H7 (cell line): ENCODE data around the gene ITIH2. TPM values are rescaled to one million over a fixed set of nuclear protein-coding genes. Genes with fewer than 3 reads are reported as not detected.
"Not testable (repeated sequence)": the region's sequence is repeated elsewhere in the genome, so short reads cannot be mapped to it uniquely, and the experiment has no call there.

Experiments used
- DNase-seq: peaks from one replicate; pipeline ENCODE4 v3.0.0; 2012
- H3K27me3 ChIP-seq: 2 replicates; pipeline ENCODE4 v1.6.0; 2011; ENCODE audit warnings: mild to moderate bottlenecking, low read length; ENCODE audit not compliant: control insufficient read depth, insufficient read depth
- H3K36me3 ChIP-seq: replicated peaks from 2 replicates; pipeline ENCODE4 v1.5.1; 2011; ENCODE audit warnings: low read length; ENCODE audit not compliant: control insufficient read depth, insufficient read depth
- H3K4me3 ChIP-seq: 2 replicates; pipeline ENCODE4 v1.5.1; 2011; ENCODE audit warnings: low read depth, mild to moderate bottlenecking, control low read depth, low read length, moderate library complexity; ENCODE audit not compliant: insufficient read depth
- total RNA-seq: library from RNA; depleted of rRNA; stranded (reverse); fragments of >200 nt; shearing (Covaris generic); gene quantifications from 2 replicates; pipeline ENCODE4 v1.2.3, GENCODE V29; 2014; rRNA removed

The ITIH2 gene
- not detected in 2 replicates for total RNA-seq

DNA sequence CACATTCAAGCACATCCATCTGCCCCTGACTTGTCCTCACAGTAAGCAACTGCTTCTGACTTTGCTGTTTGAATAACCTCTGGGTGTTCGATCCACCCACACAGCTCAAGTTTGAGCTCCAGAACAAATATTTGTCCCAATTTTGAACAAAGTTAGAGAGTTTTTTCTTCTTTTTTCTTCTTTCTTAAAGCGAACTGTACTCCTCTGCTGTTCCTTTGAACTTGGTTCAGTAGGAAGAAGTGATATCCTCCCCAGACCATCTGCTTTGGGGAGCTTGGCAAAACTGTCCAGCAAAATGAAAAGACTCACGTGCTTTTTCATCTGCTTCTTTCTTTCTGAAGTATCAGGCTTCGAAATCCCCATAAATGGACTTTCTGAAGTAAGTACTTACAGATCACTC, at the start of gene ITIH2:
Gene ITIH2 (plus strand): TSS at position 177 of the 400 bp plus-strand sequence. CDS start 119 bp downstream, at position 296.
- Histone ChIP-seq H3K36me3 (no peaks in the 10 kb centered on the region), H3K27me3 (no peaks in the 10 kb centered on the region), H3K4me3 (no peak within 1 kb of the TSS)
- no peak for DNase-seq

- not testable (repeated sequence) for H3K36me3 ChIP-seq, DNase-seq, H3K27me3 ChIP-seq, H3K4me3 ChIP-seq
These were observed 46.0 kb upstream of the ITIH2 start for GRCh38 chr10:7657079-7657478.

DNA sequence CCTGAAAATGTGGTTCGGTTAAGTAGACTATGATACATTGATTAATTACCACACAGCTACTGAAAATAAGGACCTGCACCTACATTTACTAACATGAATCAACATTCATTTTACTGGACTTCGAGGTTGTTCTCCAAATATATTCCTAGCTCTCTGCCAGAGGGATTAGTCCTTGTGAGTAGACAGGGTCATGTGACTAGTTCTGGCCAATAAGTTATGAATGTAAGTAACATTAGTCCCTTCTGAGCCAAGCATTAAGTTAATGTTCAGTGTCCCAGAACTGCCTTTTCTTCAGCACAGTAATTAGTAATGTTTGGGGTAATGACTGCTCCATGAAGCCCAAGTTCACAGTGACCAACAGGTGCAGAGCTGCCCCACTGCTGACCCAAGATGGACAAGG, 45.6 kb upstream of the ITIH2 start:
- H3K36me3 ChIP-seq, result no peaks in the 10 kb centered on the region
- no peak for DNase-seq
- H3K4me3 ChIP-seq, result no peak overlapping the region
- H3K27me3 ChIP-seq, result no peaks in the 10 kb centered on the region

GRCh38 chr10:7659560-7659959, 43.6 kb upstream of the ITIH2 start:
- Histone ChIP-seq H3K4me3 (no peak overlapping the region), H3K27me3 (peaks cover 3% of the 10 kb centered on the region; the same call in 1 of the 2 replicates), H3K36me3 (no peaks in the 10 kb centered on the region)
- DNase-seq, result no peak

DNA sequence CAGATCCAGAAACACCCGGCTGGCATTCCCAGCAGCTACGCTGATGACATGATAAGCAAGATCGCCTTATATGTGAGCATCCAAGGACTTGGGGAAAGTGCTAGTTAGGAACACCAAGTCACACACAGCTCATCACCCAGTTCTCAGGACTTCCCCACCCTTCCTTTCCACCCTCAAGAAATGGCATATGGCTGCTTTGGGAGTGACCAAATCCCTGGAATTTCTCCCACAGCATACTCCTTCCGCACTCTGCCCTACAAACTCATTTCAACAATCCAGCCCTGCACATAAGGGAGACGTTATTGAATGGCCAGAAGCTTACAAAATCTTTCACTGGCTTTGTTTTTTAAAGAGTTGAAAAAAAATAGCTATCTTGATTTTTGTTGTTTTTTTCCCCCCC, 40.6 kb upstream of the ITIH2 start:
- Histone ChIP-seq H3K27me3 (peaks cover 21% of the 10 kb centered on the region), H3K36me3 (no peaks in the 10 kb centered on the region), H3K4me3 (no peak overlapping the region)
- DNase-seq, result no peak

GRCh38 chr10:7664707-7665106, 38.4 kb upstream of the ITIH2 start:
- peaks cover 23% of the 10 kb centered on the region for H3K27me3 ChIP-seq

GRCh38 chr10:7665767-7666166, 37.3 kb upstream of the ITIH2 start:
- Histone ChIP-seq H3K36me3 (no peaks in the 10 kb centered on the region), H3K4me3 (peak overlapping the region; percentile 61; the same call in 1 of the 2 replicates), H3K27me3 (peaks cover 23% of the 10 kb centered on the region)
- no peak for DNase-seq

More at GRCh38 chr10:7664707-7665106, 38.4 kb upstream of the ITIH2 start:
- H3K36me3 ChIP-seq, result no peaks in the 10 kb centered on the region
- DNase-seq, result no peak
- no peak overlapping the region for H3K4me3 ChIP-seq

DNA sequence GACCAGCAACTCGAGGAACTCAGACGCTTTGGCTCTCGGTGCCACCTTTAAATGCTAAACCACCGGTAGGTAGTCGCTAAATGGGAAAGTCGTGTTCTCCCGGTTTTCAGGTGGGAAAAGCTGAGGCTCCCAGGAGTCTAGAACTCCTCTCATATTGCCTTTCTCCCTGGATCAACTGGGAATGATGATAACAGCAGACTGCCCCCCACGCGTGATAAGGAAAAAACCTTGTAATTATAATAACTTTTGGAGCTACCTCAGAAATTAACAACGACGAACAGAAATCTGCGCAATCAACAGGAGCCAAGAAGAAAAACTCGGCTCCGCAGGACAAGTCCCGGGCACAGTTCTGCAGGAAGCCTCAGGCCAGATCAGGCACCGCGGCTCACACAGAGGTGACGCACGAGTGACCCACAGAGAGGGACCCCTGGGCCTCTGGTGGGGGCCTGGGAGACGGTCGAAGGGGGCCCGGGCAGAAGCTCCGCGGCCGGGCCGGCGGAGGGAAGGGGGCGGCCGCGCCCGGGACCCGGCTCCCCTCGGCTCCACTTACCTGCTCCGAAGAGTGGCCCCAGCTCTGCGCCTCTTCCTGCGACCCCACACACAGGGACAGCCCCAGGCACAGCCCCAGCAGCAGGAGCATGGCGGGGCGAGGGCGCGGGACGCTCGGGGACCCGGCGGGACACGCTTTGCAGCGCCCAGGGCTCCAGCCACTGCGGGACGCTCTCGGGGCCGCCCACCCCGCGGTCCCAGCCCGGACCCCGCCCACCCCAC, 36.7 kb upstream of the ITIH2 start, which contains the start of gene ITIH5:
Gene ITIH5 (minus strand): TSS at position 714 of the 771 bp plus-strand sequence. CDS start 74 bp downstream, at position 640.
- H3K27me3 ChIP-seq, result peaks cover 23% of the 10 kb centered on the region

GRCh38 chr10:7667262-7668141, 35.6 kb upstream of the ITIH2 start:
- H3K36me3 ChIP-seq, result no peaks in the 10 kb centered on the region
- peak overlapping the region; percentile 53 for H3K4me3 ChIP-seq
- DNase-seq, result peak; percentile 81
- peaks cover 23% of the 10 kb centered on the region for H3K27me3 ChIP-seq

More for the DNA sequence above, 36.7 kb upstream of the ITIH2 start, which contains the start of gene ITIH5:
- no peaks in the 10 kb centered on the region for H3K36me3 ChIP-seq
- peak within 1 kb of the TSS; percentile 61 for H3K4me3 ChIP-seq
- DNase-seq, result peak; percentile 81

GRCh38 chr10:7670157-7670556, 33.0 kb upstream of the ITIH2 start:
- Histone ChIP-seq H3K27me3 (peaks cover 18% of the 10 kb centered on the region), H3K4me3 (no peak overlapping the region), H3K36me3 (no peaks in the 10 kb centered on the region)
- DNase-seq, result no peak

DNA sequence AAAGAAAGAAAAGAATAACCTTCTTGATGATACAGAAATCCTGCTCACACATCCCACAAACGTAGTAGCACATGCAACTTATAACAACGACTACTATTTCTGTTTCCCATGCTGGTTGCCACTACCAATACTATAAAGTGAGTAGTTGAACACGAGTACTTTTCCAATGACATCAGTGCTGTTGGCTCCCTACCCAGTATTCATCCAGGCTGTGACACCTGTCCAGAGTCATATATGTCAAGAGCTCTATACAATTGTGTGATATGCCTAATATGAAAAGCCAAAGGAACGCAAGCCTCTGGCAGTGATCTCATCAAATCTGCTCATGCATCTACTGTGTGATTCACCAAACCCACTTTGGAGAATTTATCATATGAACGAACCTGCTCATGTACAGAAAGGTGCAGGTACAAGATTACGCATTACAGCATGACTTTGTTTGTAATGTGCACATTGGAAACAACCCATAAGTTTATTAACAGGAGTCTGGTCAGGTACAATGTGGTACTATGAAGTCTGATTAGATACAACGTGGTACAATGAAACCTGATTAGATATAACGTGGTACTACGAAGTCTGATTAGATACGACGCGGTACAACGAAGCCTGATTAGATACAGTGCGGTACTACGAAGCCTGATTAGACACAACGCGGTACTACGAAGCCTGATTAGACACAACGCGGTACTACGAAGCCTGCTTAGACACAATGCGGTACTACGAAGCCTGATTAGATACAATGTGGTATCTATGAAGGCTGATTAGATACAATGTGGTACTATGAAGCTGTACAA, 30.6 kb upstream of the ITIH2 start:
- DNase-seq, result no peak
- H3K27me3 ChIP-seq, result peaks cover 2% of the 10 kb centered on the region; the same call in 1 of the 2 replicates
- no peak overlapping the region for H3K4me3 ChIP-seq
- H3K36me3 ChIP-seq, result no peaks in the 10 kb centered on the region

DNA sequence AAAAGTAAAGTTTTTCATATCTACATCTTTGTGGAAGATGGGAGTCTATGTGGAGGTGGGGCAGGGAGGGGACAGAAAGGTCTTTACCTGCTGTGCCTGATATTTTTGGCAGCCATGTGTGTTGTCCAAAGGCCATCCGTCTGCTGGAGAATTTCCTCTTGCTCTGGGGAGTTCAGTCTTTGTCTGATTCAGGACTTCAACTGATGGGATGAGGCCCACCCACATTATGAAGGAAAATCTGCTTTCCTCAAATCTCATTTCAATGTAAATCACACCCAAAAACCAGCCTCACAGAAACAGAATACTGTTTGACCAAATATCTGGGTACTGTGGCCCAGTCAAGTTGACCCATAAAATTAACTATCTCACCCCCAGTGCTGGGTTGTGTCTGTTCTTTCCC, 23.9 kb upstream of the ITIH2 start:
- Histone ChIP-seq H3K4me3 (no peak overlapping the region), H3K36me3 (no peaks in the 10 kb centered on the region), H3K27me3 (no peaks in the 10 kb centered on the region)
- no peak for DNase-seq

GRCh38 chr10:7680078-7680477, 23.0 kb upstream of the ITIH2 start:
- not testable (repeated sequence) for DNase-seq, H3K4me3 ChIP-seq, H3K27me3 ChIP-seq, H3K36me3 ChIP-seq
